ENCODE measurements around the gene PEX5.

DNA sequence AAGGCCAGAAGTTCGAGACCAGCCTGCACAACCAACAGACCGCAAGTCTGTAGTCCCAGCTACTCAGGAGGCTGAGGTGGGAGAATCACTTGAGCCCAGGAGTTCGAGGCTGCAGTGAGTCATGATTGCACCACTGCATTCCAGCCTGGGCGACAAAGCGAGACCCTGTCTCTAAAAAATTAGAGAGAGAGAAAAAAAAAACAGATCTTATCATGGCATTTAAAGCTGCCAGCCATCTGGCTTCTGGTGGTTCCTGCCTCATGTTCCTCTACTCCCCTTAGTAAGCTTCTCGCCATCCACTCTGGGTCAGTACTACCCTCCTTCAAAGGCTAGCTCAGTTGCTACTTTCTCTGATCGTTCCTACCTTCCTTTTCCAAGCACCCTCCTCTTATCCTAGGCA, 43.3 kb upstream of the PEX5 start:
- no peak for TF ChIP-seq POLR2A (IDR thresholded peaks at IDR 0.05)
- TF ChIP-seq, protein P1, sequence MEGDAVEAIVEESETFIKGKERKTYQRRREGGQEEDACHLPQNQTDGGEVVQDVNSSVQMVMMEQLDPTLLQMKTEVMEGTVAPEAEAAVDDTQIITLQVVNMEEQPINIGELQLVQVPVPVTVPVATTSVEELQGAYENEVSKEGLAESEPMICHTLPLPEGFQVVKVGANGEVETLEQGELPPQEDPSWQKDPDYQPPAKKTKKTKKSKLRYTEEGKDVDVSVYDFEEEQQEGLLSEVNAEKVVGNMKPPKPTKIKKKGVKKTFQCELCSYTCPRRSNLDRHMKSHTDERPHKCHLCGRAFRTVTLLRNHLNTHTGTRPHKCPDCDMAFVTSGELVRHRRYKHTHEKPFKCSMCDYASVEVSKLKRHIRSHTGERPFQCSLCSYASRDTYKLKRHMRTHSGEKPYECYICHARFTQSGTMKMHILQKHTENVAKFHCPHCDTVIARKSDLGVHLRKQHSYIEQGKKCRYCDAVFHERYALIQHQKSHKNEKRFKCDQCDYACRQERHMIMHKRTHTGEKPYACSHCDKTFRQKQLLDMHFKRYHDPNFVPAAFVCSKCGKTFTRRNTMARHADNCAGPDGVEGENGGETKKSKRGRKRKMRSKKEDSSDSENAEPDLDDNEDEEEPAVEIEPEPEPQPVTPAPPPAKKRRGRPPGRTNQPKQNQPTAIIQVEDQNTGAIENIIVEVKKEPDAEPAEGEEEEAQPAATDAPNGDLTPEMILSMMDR (IDR thresholded peaks at IDR 0.05) = no peak
